ENCODE data around the gene MCAT.

MCAT gene

GRCh38 chr22:43142880-43143562, at the start of gene MCAT:
Gene MCAT, minus strand, starts transcription at chr22:43143398. Its CDS starts 50 bp downstream, at chr22:43143348.
- peak; percentile 29 for DNase-seq

- DNase-seq = no peak
These were observed 48.6 kb upstream of the MCAT start for GRCh38 chr22:43191831-43192230.

- DNase-seq = no peak
These were observed 45.8 kb upstream of the MCAT start for GRCh38 chr22:43188829-43189545.

GRCh38 chr22:43187171-43188099, 44.2 kb upstream of the MCAT start:
- DNase-seq = peak; percentile 93

- no peak for DNase-seq
These were observed 43.3 kb upstream of the MCAT start, which contains the start of gene TTLL12 for GRCh38 chr22:43186272-43187170. Gene TTLL12, minus strand, starts transcription at chr22:43187134. Its CDS starts 65 bp downstream, at chr22:43187069.

GRCh38 chr22:43185860-43186261, 42.7 kb upstream of the MCAT start:
- no peak for DNase-seq

GRCh38 chr22:43183496-43184277, 40.5 kb upstream of the MCAT start:
- no peak for DNase-seq

- no peak for DNase-seq
These were observed 39.5 kb upstream of the MCAT start for GRCh38 chr22:43182726-43183125.

GRCh38 chr22:43182118-43182517, 38.9 kb upstream of the MCAT start:
- DNase-seq = no peak

GRCh38 chr22:43181321-43182076, 38.3 kb upstream of the MCAT start:
- no peak for DNase-seq

- no peak for DNase-seq
These were observed 37.5 kb upstream of the MCAT start for GRCh38 chr22:43180670-43181069.

GRCh38 chr22:43179911-43180195, 36.7 kb upstream of the MCAT start:
- no peak for DNase-seq

GRCh38 chr22:43179146-43179910, 36.1 kb upstream of the MCAT start:
- DNase-seq = no peak

GRCh38 chr22:43177479-43177878, 34.3 kb upstream of the MCAT start:
- DNase-seq = no peak

- no peak for DNase-seq
These were observed 32.9 kb upstream of the MCAT start for GRCh38 chr22:43176090-43176489.

GRCh38 chr22:43174941-43175531, 31.8 kb upstream of the MCAT start:
- DNase-seq = no peak

GRCh38 chr22:43173976-43174720, 30.9 kb upstream of the MCAT start:
- DNase-seq = no peak

GRCh38 chr22:43173566-43173965, 30.4 kb upstream of the MCAT start:
- DNase-seq = no peak

GRCh38 chr22:43172191-43172590, 29.0 kb upstream of the MCAT start:
- DNase-seq = no peak

Measured in DMS153 (cell line).